HG03103 (cell line): ENCODE data around the gene ZNF879.

Source experiments
- ATAC-seq: cut with Tn5 transposase; IDR thresholded peaks from one replicate; pipeline ENCODE4 v1.9.1; 2021; ENCODE audit warnings: low read depth; ENCODE audit not compliant: unreplicated experiment

ZNF879 gene

GRCh38 chr5:179006564-179006963 lies 17.0 kb upstream of the ZNF879 start:
- ATAC-seq: no peak

DNA sequence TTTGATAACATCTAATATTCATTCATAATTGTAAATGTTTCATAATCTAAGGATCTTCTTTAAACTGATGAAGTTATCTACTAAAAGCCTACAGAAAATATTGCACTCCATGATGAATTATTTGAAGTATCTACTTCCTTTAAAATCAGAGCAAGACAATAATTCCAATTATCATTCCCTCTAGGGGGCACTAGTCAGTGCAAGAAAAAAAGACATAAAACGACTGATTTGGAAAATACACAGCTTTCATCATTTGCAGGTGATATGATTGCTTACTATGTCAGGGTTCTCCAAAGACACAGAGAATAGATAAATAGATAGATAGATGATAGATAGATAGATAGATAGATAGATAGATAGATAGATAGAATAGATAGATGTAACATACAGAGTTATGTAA lies 14.9 kb upstream of the ZNF879 start:
- no peak for ATAC-seq

DNA sequence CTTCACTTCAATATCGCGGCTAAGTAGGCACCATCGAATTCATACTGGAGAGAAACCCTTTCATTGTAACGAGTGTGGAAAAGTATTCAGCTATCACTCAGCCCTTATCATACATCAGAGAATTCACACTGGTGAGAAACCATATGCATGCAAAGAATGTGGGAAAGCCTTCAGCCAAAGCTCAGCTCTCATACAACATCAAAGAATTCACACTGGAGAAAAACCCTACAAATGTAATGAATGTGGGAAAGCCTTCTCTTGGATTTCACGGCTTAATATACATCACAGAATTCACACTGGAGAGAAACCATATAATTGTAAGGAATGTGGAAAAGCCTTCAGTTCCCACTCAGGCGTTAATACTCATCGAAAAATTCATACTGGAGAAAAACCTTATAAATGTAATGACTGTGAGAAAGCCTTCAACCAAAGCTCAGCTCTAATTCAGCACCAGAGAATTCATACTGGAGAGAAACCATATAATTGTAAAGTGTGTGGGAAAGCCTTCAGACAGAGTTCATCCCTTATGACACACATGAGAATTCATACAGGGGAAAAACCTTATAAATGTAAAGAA lies 9.5 kb downstream of the ZNF879 start:
- no peak for ATAC-seq

DNA sequence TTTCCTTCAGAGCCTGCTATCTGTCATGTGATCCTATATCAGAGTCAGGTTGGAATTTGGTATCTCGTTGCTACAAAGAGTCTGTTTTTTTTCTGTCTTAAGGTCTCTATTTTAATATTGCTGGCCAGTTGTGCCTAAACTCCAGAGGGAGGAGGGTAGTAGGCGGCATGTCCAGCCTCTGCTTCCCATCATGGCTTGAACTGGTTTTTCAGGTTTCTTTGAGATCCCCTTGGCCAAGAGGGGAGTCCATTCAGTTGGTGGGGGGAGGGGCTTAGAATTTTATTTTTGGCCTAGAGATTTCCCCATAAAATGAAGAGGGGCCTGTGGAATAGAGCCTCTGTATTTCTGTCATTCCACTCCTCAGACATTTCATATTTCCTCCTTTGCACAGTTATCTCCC lies 21.2 kb downstream of the ZNF879 start:
- no peak for ATAC-seq

- no peak for ATAC-seq
These were observed 28.2 kb downstream of the ZNF879 start for GRCh38 chr5:179051784-179052183.

DNA sequence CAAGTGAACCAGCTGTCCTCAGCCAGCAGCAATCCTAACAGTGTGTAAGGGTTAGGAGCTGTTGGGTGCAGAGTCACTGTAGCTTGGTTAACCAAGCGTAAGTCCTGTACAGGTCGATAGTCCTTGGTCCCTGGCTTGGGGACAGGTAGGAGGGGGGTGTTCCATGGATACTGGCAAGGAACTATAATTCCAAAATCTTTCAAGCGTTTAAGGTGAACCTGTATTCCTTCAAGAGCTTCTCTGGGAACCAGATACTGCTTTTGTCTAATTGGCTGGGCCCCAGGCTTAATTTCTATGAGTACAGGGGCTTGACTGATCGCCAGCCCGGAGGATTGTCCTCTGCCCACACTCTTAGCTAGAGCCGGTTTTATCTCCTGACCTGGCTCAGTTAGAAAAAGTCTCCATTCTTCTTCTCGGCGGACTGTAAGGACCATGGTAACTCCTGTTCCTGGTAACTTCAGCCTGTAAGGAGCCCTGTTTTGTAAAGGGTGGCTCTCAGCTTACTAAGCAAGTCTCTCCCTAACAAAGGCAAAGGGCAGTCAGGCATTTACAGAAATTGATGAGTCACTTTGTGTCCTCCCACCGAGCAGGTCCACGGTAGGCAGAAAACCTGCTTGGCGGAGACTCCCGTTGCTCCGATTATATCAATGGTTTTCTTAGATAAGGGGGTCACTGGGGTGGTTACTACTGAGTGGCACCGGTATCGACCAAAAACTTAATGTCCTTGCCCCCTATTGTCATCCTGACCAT lies 30.6 kb downstream of the ZNF879 start:
- no peak for ATAC-seq

DNA sequence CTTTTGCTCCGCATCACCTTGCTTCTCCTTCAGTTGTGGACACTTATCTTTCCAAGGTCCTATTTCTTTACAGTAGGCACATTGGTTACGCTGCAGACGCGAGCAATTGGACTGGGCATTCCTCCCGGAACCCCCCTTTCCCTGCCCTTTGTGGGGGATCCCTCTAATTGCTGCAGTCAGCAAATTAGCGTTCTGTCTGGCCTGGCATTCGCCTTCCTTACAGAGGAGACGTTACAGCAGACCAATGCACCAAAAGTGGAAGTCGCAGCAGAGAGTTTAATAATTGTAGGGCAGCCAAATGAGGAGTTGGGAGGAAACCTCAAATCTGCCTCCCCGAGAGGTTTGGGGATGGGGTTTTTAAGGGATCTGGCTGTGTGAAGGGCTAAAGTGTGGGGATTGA lies 31.3 kb downstream of the ZNF879 start:
- no peak for ATAC-seq

DNA sequence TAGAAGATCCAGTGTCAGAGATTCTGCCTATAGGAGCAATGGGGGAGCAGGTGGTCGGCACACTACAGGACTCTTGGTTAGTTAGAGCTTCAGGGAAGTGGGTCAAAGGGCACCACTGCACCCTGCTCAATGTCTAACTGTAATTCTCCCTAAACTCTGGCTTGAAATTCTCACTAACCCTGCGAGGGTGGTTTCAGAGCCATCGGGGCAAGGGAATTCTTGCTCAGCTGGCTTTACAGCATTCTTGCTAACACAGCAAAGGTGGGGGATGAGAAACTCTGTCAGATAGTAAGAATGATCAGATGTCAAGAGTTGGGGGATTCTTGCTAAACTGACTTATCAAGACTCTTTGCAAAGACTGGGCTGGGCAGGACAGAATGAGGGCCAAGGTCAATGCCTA lies 31.8 kb downstream of the ZNF879 start:
- no peak for ATAC-seq

DNA sequence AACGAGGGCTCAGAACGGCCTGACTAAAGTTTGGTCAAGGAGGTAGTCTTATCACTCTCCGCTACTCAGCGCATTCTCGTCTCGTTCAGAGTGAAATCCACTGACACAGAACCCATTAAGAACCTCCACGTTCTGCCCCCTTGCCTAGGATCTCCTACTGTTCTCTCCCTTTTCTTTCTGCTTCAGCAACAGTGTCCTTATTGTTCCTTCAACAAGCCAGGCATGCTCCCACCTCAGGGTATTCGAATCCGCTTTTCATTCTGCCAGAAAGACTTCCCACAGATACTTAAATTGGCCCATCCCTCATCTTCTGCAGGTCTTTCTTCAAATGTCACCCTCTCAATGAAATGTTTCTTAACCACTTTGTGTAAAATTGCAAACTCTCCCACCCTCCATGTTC lies 32.2 kb downstream of the ZNF879 start:
- no peak for ATAC-seq

GRCh38 chr5:179060116-179061008 lies 36.8 kb downstream of the ZNF879 start, which contains the start of gene ZNF354C:
Gene ZNF354C (plus strand): TSS chr5:179060373. CDS start chr5:179062069, 1,696 bp downstream.
- no peak for ATAC-seq

DNA sequence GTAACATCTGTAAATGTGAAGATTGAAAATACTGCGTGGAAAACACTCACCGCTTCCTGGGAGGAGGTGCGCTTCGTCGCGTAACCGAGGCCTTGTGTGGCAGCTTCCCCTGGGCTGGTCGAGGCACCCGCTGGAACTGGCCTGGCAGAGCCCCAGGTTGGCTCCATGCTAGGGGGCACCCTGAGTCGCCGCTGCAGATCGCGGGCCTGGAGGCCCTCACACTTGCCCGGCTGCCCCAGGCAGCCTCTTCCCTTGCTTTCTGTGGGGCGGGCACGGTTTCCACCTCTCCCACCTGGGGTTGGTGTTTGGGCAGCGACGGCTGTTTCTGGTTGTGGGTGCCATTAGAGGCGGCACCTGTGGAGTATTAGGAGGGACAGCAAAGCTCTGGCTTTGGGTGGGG lies 37.4 kb downstream of the ZNF879 start:
- no peak for ATAC-seq

GRCh38 chr5:179065703-179066102 lies 42.1 kb downstream of the ZNF879 start:
- ATAC-seq: no peak

- no peak for ATAC-seq
These were observed 55.8 kb downstream of the ZNF879 start for GRCh38 chr5:179079165-179079987.

DNA sequence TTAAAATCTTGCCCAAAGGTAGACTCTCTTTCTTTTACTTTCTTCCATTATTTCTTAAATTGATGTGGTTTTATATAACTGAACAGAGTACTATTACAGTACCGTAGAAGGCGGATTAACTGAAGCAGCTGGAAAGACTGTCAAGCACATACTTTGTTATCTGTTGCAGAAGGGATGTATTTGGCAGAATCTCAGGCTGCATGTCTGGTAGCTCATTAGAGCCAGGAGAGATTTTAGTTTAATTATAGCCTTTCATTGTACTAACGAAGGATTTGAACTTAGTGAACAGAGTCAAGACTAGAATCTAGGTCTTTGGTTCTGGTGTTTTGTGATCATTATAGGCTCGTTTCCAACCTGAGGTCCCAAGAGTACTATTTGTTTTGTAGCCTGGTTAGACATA lies 57.1 kb downstream of the ZNF879 start:
- no peak for ATAC-seq
